ENCODE data around the gene DOCK11.

DNA sequence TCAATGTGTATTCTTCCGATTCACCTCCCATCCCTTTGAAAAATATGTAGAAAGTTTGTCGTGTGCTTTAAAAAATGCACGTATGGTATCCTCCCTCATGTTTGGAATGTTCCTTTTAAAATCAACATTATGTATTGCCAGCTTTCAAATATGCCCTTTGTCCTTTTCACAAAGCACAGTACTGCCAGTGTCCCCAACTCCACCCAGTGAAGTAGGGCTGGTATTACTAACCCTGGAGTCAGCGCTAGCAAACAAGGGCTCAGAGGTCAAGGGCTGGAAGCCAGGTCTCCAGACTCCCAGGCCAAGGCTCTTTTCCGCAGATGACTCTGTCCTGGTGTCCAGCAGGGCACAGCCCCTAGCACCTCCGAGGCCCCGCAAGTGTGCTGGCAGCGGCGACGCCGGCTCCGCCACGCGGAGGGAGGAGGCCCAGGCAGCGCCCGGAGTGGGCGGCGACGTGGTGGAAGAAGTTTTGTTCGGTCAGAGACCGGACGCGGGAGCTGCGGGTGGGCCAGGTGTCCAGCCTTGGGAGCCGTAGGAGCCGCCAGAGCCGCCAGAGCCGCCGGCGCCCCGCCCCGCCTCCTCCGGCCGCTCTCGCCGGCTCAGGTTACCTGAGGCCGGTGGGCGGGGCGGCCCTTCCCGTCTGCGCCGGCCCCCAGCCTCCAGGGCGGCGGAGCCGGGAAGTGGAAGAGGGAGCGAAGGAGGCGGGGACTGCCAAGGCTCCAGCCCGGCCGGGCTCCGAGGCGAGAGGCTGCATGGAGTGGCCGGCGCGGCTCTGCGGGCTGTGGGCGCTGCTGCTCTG lies 231.5 kb downstream of the DOCK11 start, which contains the start of gene IL13RA1:
- no peak for TF ChIP-seq SMC3 (conservative IDR thresholded peaks at IDR 0.05; ENCODE audit: poor library complexity)
- no peak for TF ChIP-seq EZH2 (IDR thresholded peaks at IDR 0.05; ENCODE audit: borderline replicate concordance, insufficient read depth, low read length, poor library complexity, severe bottlenecking)
- TF ChIP-seq, protein P1, sequence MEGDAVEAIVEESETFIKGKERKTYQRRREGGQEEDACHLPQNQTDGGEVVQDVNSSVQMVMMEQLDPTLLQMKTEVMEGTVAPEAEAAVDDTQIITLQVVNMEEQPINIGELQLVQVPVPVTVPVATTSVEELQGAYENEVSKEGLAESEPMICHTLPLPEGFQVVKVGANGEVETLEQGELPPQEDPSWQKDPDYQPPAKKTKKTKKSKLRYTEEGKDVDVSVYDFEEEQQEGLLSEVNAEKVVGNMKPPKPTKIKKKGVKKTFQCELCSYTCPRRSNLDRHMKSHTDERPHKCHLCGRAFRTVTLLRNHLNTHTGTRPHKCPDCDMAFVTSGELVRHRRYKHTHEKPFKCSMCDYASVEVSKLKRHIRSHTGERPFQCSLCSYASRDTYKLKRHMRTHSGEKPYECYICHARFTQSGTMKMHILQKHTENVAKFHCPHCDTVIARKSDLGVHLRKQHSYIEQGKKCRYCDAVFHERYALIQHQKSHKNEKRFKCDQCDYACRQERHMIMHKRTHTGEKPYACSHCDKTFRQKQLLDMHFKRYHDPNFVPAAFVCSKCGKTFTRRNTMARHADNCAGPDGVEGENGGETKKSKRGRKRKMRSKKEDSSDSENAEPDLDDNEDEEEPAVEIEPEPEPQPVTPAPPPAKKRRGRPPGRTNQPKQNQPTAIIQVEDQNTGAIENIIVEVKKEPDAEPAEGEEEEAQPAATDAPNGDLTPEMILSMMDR (IDR thresholded peaks at IDR 0.05; ENCODE audit: poor library complexity, severe bottlenecking), result no peak
- TF ChIP-seq, protein P2, sequence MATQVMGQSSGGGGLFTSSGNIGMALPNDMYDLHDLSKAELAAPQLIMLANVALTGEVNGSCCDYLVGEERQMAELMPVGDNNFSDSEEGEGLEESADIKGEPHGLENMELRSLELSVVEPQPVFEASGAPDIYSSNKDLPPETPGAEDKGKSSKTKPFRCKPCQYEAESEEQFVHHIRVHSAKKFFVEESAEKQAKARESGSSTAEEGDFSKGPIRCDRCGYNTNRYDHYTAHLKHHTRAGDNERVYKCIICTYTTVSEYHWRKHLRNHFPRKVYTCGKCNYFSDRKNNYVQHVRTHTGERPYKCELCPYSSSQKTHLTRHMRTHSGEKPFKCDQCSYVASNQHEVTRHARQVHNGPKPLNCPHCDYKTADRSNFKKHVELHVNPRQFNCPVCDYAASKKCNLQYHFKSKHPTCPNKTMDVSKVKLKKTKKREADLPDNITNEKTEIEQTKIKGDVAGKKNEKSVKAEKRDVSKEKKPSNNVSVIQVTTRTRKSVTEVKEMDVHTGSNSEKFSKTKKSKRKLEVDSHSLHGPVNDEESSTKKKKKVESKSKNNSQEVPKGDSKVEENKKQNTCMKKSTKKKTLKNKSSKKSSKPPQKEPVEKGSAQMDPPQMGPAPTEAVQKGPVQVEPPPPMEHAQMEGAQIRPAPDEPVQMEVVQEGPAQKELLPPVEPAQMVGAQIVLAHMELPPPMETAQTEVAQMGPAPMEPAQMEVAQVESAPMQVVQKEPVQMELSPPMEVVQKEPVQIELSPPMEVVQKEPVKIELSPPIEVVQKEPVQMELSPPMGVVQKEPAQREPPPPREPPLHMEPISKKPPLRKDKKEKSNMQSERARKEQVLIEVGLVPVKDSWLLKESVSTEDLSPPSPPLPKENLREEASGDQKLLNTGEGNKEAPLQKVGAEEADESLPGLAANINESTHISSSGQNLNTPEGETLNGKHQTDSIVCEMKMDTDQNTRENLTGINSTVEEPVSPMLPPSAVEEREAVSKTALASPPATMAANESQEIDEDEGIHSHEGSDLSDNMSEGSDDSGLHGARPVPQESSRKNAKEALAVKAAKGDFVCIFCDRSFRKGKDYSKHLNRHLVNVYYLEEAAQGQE (IDR thresholded peaks at IDR 0.05; ENCODE audit: borderline replicate concordance), result no peak

Measured in neural cell (in vitro differentiated cells).